Endodermal cell (in vitro differentiated cells): ENCODE data around the gene NOXA1. TPM values are rescaled to one million over a fixed set of nuclear protein-coding genes. Genes with fewer than 3 reads are reported as not detected.

ENCODE experiments used
- DNase-seq: peaks from one replicate; pipeline ENCODE4 v3.0.0-alpha.2; 2017
- H3K27ac ChIP-seq: 2 replicates; pipeline ENCODE4 v1.5.1; 2013; ENCODE audit warnings: mild to moderate bottlenecking, low read depth, low read length, moderate library complexity
- H3K27me3 ChIP-seq: 2 replicates; pipeline ENCODE4 v1.6.1; 2013; ENCODE audit warnings: mild to moderate bottlenecking, low read length, moderate library complexity; ENCODE audit not compliant: insufficient read depth, control insufficient read depth, poor library complexity, severe bottlenecking
- H3K36me3 ChIP-seq: 2 replicates; pipeline ENCODE4 v1.7.0; 2013; ENCODE audit warnings: mild to moderate bottlenecking, low read length, moderate library complexity; ENCODE audit not compliant: control insufficient read depth, insufficient read depth
- H3K4me1 ChIP-seq: one replicate; pipeline ENCODE4 v1.7.0; 2013; ENCODE audit warnings: low read length; ENCODE audit not compliant: control insufficient read depth, insufficient read depth
- H3K4me3 ChIP-seq: 2 replicates; pipeline ENCODE4 v1.5.1; 2013; ENCODE audit warnings: mild to moderate bottlenecking, low read length, moderate library complexity
- H3K9ac ChIP-seq: 2 replicates; pipeline ENCODE4 v1.6.1; 2013; ENCODE audit warnings: mild to moderate bottlenecking, low read length, moderate library complexity; ENCODE audit not compliant: poor library complexity, severe bottlenecking; ENCODE audit errors: extremely low read depth
- H3K9me3 ChIP-seq: 2 replicates; pipeline ENCODE4 v1.6.1; 2013; ENCODE audit warnings: mild to moderate bottlenecking, low read length, moderate library complexity; ENCODE audit not compliant: control insufficient read depth
- H3K27ac Mint-ChIP-seq: 2 replicates; pipeline ENCODE4 v1.8.0; 2020; ENCODE audit warnings: mixed read lengths
- H3K27me3 Mint-ChIP-seq: 2 replicates; pipeline ENCODE4 v1.8.0; 2021; ENCODE audit warnings: mild to moderate bottlenecking, mixed read lengths; ENCODE audit not compliant: insufficient read depth
- H3K36me3 Mint-ChIP-seq: 2 replicates; pipeline ENCODE4 v1.8.0; 2020; ENCODE audit warnings: low read depth, mixed read lengths
- H3K4me1 Mint-ChIP-seq: 2 replicates; pipeline ENCODE4 v1.8.0; 2020; ENCODE audit warnings: mixed read lengths
- H3K4me3 Mint-ChIP-seq: 2 replicates; pipeline ENCODE4 v1.8.0; 2020; ENCODE audit warnings: mild to moderate bottlenecking, moderate library complexity, mixed read lengths
- H3K9me3 Mint-ChIP-seq: 2 replicates; pipeline ENCODE4 v1.8.0; 2020; ENCODE audit warnings: mild to moderate bottlenecking, mixed read lengths
- WGBS, 2 experiments: methylation state at CpG; one replicate each; pipeline versions ENCODE4 v1.1.5 to v1.1.7; 2013; ENCODE audit warnings: missing lambda C conversion rate in 2 of 2, mixed read lengths in 1 of 2; ENCODE audit not compliant: insufficient coverage in 1 of 2, insufficient read length in 1 of 2; 5-methylcytosine and 5-hydroxymethylcytosine counted together
- total RNA-seq, 2 donors: library from RNA; stranded (reverse); fragmentation: NEBNext Ultra II Directional in 1 of 2; extraction: Animal tissue kit (Norgen Biotek cat#: 25700) in 1 of 2; gene quantifications; 2 replicates in 1 of 2; 3 replicates in 1 of 2; pipeline ENCODE4 v1.2.1, GENCODE V29; 2021
- TF ChIP-seq, protein P1 (sequence below): fragments of 200-600 bp; sonication (generic); conservative IDR thresholded peaks from 2 replicates; pipeline ENCODE4 v1.5.0; 2021; ENCODE audit warnings: antibody characterized with exemption, mild to moderate bottlenecking

NOXA1 gene
- total RNA-seq, 2 donors from 2014 or later = 5.0 to 5.9 TPM

DNA sequence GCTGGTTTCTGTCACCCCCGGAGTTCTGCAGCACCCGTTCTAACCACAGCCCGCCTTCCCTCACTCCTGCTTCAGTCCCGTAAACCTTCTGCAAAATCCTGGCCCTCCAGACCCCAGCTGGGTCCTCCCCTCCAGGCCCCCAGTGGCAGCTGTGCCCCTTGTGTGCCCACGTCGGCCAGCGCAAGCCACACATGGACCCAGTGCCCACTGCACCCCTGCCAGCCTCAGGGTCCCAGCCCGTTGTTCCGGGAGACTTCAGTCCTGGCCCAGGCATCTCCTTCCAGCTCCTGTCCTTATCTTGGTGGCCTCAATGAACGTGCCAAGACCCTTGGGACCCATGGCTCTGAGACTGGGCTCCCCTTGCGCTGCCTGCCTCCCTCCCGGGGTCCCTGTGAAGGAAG is 43.4 kb upstream of the NOXA1 start:
- Mint-ChIP-seq H3K9me3 (no peaks in the 10 kb centered on the region), H3K27me3 (peaks cover 28% of the 10 kb centered on the region), H3K4me1 (peaks cover 6% of the 10 kb centered on the region), H3K36me3 (no peaks in the 10 kb centered on the region), H3K4me3 (no peak overlapping the region), H3K27ac (no peak overlapping the region)
- Histone ChIP-seq H3K4me3 (no peak overlapping the region), H3K9ac (no peak overlapping the region), H3K4me1 (peaks cover 4% of the 10 kb centered on the region), H3K27ac (no peak overlapping the region), H3K9me3 (no peaks in the 10 kb centered on the region), H3K27me3 (no peaks in the 10 kb centered on the region), H3K36me3 (no peaks in the 10 kb centered on the region)
- peak; percentile 29 for DNase-seq
- TF ChIP-seq, protein P1, sequence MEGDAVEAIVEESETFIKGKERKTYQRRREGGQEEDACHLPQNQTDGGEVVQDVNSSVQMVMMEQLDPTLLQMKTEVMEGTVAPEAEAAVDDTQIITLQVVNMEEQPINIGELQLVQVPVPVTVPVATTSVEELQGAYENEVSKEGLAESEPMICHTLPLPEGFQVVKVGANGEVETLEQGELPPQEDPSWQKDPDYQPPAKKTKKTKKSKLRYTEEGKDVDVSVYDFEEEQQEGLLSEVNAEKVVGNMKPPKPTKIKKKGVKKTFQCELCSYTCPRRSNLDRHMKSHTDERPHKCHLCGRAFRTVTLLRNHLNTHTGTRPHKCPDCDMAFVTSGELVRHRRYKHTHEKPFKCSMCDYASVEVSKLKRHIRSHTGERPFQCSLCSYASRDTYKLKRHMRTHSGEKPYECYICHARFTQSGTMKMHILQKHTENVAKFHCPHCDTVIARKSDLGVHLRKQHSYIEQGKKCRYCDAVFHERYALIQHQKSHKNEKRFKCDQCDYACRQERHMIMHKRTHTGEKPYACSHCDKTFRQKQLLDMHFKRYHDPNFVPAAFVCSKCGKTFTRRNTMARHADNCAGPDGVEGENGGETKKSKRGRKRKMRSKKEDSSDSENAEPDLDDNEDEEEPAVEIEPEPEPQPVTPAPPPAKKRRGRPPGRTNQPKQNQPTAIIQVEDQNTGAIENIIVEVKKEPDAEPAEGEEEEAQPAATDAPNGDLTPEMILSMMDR = no peak
- WGBS, 2 experiments = 92 to 94% methylated on average over 11 to 12 of the region's 12 CpGs

GRCh38 chr9:137380171-137380570 is 43.0 kb upstream of the NOXA1 start:
- Histone ChIP-seq H3K4me1 (peaks cover 4% of the 10 kb centered on the region), H3K36me3 (no peaks in the 10 kb centered on the region), H3K27me3 (no peaks in the 10 kb centered on the region), H3K9me3 (no peaks in the 10 kb centered on the region), H3K4me3 (no peak overlapping the region), H3K27ac (no peak overlapping the region), H3K9ac (no peak overlapping the region)
- no peak overlapping the region for H3K27ac Mint-ChIP-seq
- H3K9me3 Mint-ChIP-seq = no peaks in the 10 kb centered on the region
- no peaks in the 10 kb centered on the region for H3K36me3 Mint-ChIP-seq
- TF ChIP-seq, protein P1 = no peak
- 78 to 100% methylated on average over 1 to 3 of the region's 16 CpGs for WGBS, 2 experiments
- H3K4me1 Mint-ChIP-seq = peaks cover 6% of the 10 kb centered on the region
- no peak for DNase-seq
- no peak overlapping the region for H3K4me3 Mint-ChIP-seq
- H3K27me3 Mint-ChIP-seq = peaks cover 26% of the 10 kb centered on the region

DNA sequence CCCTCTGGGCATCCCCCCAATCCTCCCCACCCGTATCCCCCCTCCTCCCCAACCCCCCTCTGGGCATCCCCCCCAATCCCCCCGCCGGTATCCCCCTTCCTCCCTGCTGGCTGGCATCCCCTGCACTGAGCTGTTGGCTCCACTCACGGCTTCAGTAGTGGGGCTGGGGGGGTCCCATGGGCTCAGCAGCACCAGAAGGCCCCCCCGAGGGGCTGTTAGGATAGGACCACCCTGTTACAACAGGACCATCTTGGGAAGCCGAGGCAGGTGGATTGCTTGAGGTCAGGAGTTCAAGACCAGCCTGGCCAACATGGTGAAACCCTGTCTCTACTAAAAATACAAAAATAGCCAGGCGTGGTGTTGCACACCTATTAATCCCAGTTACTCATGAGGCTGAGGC is 42.6 kb upstream of the NOXA1 start:
- Histone ChIP-seq H3K36me3 (no peaks in the 10 kb centered on the region), H3K9ac (no peak overlapping the region), H3K4me3 (no peak overlapping the region), H3K27ac (no peak overlapping the region), H3K4me1 (peaks cover 4% of the 10 kb centered on the region), H3K27me3 (no peaks in the 10 kb centered on the region), H3K9me3 (no peaks in the 10 kb centered on the region)
- H3K4me1 Mint-ChIP-seq = peaks cover 6% of the 10 kb centered on the region
- H3K27ac Mint-ChIP-seq = no peak overlapping the region
- TF ChIP-seq, protein P1 = no peak
- 93 to 96% methylated on average over 4 of the region's 7 CpGs for WGBS, 2 experiments
- no peak for DNase-seq
- no peak overlapping the region for H3K4me3 Mint-ChIP-seq
- no peaks in the 10 kb centered on the region for H3K36me3 Mint-ChIP-seq
- peaks cover 21% of the 10 kb centered on the region for H3K27me3 Mint-ChIP-seq
- H3K9me3 Mint-ChIP-seq = no peaks in the 10 kb centered on the region
